GM21526 (cell line): ENCODE results near the gene UNC13D.
"Not testable (repeated sequence)": the region's sequence is repeated elsewhere in the genome, so short reads cannot be mapped to it uniquely, and the experiment has no call there.

Source experiments
- ATAC-seq: cut with Tn5 transposase; IDR thresholded peaks from one replicate; pipeline ENCODE4 v1.9.1; 2021; ENCODE audit warnings: moderate library complexity; ENCODE audit not compliant: unreplicated experiment, low FRiP score

Gene UNC13D

DNA sequence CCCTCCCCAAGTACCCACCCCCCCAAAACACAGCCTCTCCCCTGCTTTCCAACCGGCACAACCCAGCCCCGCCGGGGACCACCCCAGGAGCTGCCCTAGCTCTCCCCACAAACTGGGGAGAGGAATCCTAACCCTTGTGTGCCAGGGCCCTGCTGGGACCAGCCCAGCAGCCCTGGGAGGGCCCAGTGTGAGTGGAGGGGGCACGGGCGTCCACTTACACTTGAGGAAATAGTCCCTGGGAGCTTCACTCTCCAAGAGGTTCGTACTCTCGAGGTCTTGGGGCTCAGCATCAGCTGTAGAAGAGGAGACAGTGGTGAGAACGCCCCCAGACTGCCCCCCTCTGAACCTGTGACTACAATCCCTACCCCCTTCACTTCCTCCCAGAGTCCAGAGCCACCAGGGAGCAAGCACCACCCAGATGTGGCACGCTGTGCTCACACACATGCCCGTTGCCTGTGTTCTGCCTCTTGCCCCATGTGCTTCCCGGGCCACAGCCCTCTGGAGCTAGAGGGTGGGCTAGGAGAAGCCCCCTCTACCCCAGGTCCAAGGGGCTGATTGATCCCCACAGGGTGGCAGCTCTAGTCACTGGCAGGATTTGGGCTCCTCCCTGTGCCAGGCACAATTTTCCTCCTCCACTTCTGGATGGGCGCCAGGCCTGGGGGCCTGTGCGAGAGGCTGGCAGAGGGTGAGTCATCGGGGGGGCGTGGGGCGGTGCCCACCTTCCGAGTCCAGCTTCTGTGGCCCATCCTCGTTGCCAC, 31.2 kb upstream of the UNC13D start:
- ATAC-seq, result no peak

DNA sequence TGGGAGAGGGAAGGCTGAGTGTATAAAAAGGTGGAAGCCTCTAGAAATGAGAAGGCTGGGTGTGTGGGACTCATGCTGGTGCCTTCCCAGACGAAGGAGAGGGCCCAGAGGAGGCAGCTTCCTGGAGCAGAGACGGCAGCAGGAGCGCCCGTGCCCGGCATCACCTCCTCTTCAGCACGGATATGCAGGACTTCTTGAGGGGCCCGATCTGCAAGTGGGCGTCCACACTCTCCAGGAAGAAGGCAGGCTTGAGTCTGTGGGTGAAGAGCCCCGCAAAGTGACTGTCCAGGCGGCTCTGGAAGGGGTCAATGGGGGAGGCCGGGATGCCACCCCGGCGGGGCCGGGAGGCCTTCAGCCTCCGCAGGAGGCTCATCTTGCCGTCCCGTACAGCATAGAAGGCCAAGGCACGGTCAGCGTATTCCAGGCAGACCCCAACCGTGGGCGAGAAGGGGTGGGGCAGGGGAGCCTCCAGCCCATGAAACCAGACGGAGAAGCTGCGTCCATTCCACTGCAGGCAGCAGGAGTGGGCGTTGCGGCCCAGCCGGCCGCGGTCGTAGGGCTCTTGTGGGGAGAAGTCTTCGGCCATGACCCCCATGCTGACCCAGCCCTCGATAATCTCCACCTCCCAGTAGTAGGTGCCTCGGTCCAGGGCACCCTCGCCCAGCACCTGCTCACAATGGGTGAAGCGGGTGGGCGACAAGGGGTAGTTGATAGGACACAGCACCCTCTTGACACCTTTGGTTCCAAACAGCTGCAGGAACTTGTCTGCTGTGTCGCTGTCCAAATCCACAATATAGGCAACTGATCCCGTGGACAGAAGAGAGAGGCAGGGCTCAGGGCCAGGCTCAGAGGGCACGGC, 30.3 kb upstream of the UNC13D start:
- ATAC-seq, result no peak

DNA sequence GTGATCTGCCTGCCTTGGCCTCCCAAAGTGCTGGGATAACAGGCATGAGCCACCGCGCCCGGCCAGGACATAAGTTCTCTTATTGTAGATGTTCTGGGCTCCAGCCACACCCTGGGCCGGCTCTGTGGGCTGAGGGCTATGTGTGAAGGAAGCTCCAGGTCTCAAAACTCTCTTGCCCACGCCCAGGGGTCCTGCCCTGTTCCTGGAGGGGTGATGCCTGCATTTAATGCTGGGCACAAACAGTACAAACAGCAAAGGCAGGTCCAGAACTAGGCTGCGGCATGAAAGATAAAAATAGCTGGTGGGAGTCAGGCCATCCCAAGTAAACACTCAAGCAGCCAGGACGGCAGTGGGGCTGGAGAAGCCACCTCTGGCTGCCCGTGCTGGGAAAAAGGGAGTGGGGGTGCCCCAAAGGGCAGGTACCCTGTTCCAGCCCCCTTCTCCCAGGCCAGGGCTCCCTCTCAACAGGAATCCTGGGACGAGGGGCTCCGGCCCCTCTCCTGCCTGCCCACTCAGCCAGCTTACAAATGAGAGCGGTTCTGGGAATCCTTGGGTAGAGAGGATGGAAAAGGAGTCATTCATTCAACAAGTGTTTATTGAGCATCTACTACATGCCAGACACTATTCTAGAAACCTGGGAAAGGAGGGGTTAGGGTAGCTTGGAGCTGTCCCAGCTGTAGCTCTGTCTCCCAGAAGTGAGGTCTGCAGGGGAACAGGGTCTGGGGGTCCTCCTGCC, 29.6 kb upstream of the UNC13D start:
- no peak for ATAC-seq

DNA sequence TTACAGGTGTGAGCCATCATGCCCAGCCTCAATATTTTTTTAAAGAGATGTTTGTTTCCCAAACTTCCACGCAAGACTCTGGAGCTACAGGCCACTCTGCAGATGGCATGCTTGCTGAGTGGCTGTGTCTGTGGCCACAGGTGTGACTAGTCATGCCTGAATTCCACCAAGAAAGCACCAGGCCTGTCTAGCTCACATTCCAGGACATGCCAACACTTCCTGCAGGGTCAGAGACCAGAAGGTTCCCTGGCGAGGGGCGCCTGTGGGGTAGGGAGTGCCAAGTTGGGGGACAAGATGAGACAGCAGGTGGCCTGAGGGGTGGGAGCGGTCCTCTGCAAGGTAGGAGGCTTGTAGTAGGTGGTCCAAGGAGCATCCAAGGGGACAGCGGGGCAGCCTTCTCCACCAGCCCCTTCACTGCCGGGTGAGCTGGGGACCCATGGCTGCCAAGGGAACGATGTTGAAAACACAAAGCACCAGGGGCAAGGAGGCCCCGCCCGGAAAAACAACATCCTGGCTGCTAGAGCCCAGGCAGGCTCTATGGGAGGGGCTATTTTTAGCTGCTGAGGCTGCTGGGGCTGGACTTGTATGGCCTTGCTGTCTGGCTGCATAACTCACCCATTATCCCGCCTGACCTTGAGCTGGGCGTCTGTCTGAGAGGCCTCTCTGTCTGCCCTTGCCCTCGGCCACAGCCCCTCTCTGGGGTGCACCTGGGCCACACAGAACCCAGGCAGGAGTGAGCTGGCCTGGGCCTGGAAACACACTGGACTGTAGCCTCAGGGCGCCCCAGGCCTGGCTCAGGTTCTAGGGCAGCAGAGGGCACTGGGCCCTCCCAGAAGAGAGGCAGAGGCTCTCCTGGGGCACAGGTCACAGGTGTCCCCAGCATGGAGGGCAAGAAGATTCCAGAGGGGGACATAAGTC, 28.5 kb upstream of the UNC13D start:
- no peak for ATAC-seq

DNA sequence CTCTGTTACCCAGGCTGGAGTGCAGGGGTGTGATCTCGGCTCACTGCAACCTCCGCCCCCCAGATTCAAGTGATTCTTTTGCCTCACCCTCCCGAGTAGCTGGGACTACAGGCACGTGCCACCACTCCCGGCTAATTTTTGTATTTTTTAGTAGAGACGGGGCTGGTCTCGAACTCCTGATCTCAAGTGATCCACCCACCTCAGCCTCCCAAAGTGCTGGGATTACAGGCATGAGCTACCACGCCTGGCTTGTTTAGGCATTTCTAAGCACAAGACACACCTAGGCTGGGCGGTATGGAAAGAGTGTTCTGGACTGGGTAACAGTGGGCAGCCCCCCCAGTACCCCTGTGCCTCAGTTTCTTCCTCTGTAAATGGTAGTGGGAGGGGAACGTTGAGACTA, 26.0 kb upstream of the UNC13D start:
- not testable (repeated sequence) for ATAC-seq

DNA sequence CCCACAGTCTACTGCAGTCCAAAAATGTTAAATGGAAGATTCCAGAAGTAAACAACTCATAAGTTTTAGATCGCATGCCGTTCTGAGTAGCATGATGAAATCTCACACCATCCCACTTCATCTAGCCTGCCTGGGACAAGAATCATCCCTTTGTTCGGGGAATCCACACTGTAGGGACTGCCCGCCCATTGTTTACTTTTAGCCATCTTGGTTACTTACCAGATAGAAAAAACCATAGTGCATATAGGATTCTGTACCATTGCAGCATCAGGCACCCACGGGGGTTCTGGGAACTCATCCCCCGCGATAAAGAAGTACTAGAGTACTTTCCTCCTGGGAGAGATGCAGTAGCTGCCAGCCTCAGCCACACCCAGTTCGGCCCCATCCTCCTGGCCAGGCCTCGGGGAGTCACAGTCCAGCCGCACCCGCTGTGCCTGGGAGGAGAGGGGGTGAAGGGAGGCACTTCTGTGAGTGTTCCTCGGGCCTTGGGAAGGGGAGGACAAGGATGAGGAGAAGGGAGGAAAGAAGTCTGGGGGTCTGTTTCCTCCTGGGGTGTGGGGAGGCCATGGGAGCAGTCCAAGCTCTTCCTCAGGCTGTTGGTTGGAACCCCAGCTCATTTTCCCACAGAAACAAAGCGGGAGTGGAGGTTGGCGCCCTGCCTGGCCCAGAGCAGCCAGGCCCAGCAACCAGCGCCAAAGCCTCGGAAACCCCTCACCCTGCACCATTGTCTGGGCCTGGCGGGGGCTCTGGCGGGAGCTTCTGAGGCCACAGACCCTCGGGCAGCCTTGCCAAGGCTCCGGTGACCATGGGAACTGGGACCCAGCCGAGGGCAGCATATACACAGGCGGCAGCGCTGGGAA, 25.3 kb upstream of the UNC13D start:
- no peak for ATAC-seq

DNA sequence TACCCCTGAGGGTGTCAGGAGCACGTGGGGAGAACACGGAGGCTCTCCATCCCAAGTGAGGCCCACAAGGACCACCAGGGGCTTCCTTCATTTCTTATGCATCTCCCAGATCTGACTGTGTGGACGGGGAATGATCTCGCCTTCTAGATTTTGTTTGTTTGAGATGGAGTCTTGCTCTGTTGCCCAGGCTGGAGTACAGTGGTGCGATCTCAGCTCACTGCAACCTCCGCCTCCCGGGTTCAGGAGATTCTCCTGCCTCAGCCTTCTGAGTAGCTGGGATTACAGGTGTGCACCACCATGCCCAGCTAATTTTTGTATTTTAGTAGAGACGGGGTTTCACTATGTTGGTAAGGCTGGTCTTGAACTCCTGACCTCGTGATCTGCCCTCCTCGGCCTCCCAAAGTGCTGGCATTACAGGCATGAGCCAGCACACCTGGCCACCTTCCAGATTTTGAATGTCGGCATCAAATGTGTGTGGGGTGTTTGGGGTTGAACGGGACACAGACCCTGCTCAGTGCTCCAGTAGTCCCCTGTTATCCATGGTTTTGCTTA, 24.6 kb upstream of the UNC13D start:
- not testable (repeated sequence) for ATAC-seq

DNA sequence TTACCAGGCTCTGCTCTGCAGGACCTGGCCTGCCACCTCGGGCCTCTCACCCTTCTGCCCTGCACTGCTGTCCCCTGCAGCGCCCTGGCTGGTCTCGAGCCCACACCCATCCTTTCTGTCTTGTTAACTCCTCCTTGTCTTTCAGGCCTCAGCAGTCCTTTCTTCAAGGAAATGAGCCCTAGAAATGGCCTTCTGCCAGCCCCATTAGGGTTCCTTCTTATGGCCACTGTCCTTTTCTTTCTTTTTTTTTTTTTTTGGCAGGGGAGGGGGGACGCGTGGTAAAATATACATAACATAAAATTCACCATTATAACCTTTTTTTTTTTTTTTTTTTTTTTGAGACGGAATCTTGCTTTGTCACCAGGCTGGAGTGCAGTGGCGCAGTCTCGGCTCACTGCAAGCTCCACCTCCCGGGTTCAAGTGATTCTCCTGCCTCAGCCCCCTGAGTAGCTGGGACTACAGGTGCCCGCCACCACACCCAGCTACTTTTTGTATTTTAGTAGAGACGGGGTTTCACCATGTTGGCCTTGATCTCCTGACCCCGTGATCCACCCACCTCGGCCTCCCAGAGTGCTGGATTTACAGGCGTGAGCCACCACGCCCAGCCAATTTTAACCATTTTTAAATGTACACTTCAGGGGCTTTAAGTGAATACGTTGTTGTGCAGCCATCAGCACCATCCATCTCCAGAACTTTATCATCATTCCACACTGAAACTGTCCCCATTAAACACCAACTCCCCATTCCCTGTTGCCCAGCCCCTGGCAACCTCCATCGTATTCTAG, 21.4 kb upstream of the UNC13D start:
- ATAC-seq, result not testable (repeated sequence)

DNA sequence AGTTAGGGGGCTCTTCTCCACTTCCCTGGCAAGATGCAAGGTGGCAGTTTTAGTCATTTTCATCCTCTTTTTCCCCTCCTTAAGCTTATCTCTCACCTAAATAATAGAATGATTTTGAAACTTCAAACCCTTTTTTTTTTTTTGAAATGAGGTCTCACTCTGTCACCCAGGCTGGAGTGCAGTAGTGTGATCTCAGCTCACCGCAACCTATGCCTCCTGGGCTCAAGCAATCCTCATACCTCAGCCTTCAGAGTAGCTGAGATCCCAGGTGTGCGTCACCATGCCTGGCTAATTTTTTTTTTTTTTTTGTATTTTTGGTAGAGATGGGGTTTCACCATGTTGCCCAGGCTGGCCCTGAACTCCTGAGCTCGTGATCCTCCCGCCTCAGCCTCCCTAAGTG, 20.7 kb upstream of the UNC13D start:
- ATAC-seq, result not testable (repeated sequence)

DNA sequence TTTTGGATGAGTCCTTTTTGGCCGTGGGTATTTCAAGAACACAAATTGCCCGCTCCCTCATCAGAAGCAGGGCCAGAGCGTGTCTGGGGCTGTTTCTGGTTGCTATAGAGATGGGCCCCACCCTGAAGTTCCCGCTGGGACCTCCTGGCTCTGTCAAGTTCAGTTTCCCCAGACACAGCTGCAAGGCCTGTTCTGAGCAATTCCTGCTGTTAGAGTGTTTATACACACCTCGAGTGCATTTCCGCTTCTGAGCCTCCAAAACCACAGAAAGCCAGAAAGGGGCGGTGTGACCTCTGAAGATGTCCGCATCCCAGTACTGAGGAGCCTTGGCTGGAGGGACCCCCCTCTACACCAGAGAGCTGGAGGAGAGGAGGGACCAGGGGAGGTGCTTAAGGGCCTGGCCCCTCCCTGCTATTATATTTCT, 20.3 kb upstream of the UNC13D start:
- ATAC-seq, result peak; percentile 68

DNA sequence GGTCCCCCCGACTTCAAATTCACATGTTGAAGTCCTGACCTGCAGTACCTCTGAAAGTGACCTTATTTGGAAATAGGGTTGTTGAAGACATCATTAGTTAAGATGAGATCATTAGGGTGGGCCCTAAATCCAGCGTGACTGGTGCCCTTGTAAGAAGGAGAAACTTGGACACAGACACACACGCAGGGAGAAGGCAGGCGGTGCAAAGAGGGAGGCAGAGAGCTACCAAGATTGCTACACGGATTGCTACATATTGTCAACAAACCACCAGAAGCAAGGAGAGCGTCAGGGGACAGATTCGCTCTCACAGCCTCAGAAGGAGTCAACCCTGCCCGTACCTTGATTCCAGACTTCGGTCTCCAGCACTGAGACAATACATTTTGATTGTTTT, 17.7 kb upstream of the UNC13D start:
- ATAC-seq, result no peak

DNA sequence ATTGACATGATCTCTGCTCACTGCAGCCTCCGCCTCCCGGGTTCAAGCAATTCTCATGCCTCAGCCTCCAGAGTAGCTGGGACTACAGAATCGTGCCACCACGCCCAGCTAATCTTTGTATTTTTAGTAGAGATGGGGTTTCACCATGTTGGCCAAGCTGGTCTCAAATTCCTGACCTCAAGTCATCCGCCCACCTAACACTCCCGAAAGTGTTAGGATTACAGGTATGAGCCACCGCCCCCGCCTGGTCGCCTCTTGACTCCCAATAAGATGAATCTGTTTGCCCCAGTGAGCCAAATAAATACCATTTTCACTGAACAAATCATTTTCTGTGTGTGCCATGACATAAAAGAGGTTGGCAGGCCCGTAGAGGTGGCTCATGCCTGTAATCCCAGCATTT, 15.2 kb upstream of the UNC13D start:
- not testable (repeated sequence) for ATAC-seq

DNA sequence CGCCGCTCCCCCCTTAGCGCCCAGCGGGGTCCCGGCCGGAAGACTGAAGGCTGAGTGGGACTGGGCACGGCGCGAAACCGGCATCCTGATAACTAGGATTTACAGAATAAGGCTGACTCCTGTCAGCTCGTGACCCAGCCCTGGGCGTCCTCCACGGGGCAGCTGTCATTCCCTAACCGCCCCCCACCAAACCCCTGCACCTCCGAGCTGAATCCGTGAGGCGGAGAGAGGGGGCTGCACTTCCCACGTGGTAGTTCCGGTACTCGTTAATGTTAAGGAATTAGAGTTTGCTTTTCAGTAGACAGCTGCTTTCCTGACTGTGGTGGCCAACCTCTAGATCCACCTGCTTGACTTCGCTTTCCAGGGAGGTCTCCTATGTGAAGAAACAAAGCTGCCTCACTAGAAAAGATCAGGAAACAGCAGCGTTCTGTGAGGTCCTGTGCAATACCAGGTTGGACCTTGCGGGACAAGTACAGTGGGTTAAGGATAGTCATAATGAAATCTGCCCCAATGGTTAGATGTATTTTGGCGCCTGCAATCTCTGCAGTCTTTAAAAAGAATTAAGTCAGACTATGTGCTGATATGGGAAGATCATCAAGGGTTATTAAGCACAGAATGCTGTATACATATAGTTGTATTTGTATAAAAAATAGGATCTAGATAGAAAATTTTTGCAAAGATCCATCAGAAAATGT, 12.0 kb upstream of the UNC13D start:
- no peak for ATAC-seq

DNA sequence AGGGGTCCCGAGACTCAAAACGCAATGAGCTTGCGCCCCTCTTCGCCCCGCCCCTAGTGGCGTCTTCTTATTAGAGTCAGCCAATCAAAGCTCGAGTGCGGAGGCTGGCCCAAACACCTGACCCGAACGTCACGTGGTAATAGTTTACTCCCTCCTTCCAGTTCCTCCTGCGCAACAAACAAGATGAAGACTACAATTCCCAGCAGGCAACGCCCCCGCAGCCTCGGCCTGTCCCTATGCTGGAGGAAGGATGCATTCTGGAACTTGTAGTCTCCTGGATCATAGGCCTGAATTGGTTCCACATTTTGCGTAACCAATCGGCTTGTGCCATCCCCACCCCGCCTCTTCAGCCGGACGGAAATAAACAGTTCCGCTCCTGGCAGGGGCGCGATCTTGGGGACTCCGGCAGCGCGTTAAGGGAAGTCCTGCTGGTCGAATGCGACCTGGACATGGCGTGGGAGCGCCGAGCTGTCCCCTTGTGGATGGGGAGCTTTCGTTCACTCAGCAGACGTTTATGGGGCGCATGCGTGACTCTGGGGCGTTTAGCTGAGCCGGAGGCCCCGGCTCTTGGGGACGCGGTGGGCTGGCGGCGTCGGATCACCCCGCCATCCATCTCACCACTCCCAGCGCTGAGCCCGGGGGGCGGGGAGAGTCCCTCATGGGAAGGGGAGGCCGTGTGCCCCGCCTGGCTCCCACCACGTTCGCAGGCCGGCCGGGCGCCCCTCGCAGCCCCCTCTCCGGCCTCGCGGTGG, 11.3 kb upstream of the UNC13D start, which contains the start of gene WBP2:
Gene WBP2, minus strand, starts transcription at position 26 of the 752 bp plus-strand sequence. CDS start 38 bp downstream, outside the sequence.
- ATAC-seq, result peak; percentile 86

DNA sequence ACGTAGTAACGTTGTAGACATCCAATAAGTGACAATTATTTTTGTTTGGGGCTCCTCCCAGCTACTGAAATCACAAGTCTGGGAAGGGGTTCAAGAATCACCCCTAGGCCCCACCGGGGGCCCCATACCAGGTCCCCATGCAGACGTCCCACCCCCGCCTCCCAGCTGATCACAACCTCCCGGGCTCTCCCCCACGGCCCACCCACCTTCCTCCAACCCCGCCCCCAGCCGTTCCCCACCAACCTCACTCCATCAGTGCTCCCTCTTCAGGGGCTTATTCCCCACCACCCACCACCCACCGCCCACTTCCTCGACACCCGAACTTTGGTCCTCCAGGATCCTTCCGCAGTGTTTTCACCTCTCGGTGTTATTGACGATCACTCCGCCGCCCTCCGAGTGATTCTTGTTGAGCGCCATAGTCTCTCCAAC, 10.7 kb upstream of the UNC13D start:
- no peak for ATAC-seq

DNA sequence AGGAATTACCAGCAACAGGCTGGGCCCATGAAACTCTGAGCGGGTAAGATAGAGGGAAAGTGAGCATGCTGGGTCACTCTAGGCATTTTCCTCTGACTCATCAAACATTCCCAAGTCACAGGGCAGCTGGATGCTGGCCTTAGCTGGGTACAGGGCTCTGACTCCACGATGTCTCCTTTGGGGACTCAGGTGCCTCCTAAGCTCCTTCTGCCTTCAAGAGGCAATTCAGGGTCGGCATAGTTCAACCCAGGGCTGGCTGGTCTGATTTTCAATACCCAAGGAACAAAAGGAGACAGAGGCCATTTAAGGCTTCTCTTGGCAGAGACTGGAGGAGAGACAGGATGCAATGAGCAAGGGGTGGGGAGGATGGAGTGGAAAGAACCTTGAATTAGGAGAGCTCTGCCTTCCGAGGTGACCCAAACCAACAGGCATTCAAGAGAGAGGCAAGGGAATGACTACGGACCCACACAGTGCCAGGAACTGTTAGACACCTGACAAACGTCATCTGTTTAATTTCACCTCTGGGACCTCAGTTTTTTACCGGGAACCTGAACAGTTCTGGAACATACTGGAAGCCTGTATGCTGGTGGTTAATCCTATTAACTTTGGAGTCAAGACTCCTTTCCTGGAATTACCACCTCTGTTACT, 10.0 kb upstream of the UNC13D start:
- ATAC-seq, result no peak
